IPS-18a (cell line): ENCODE results near the gene DISP3.
A peak's percentile ranks its signal among the peaks of the same experiment; 100 is the strongest.

Experiments
- H3K27ac ChIP-seq: one replicate; pipeline ENCODE4 v1.5.1; 2013; ENCODE audit warnings: low read length
- H3K27me3 ChIP-seq: one replicate; pipeline ENCODE4 v1.6.1; 2013; ENCODE audit warnings: mild to moderate bottlenecking, low read length; ENCODE audit not compliant: control insufficient read depth, insufficient read depth
- H3K36me3 ChIP-seq: one replicate; pipeline ENCODE4 v1.6.1; 2013; ENCODE audit warnings: low read depth, low read length; ENCODE audit not compliant: control insufficient read depth
- H3K4me1 ChIP-seq: one replicate; pipeline ENCODE4 v1.6.1; 2013; ENCODE audit warnings: low read depth, low read length; ENCODE audit not compliant: control insufficient read depth
- H3K4me3 ChIP-seq: one replicate; pipeline ENCODE4 v1.5.1; 2013; ENCODE audit warnings: low read length
- H3K9ac ChIP-seq: one replicate; pipeline ENCODE4 v1.6.1; 2013; ENCODE audit warnings: mild to moderate bottlenecking, low read length, moderate library complexity
- H3K9me3 ChIP-seq: one replicate; pipeline ENCODE4 v1.6.1; 2013; ENCODE audit warnings: low read depth, low read length; ENCODE audit not compliant: control insufficient read depth

DISP3 gene

DNA sequence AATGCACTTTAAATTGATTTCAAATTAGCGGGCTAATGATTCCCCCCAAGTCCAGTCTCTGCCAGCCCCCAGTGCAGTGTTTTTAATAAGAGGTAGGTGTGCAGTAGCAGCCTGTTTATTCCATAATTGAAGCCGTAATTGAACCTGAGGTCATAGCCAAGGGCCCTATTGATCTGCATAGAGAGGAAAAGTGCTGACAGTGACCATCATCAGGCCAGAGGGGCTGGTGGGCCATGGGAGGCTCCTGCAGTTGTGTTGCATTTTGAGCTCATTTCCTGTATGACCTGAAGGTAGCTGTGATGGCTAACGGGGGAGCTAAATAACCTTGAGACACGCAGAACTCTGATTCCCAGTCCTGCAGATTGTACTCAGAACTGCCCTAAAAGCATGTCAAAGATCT lies 67.5 kb downstream of the DISP3 start:
- Histone ChIP-seq H3K9me3 (no peaks in the 10 kb centered on the region), H3K27me3 (peaks cover 13% of the 10 kb centered on the region), H3K36me3 (no peaks in the 10 kb centered on the region), H3K9ac (no peak overlapping the region), H3K4me3 (no peak overlapping the region), H3K27ac (no peak overlapping the region), H3K4me1 (no peaks in the 10 kb centered on the region)

DNA sequence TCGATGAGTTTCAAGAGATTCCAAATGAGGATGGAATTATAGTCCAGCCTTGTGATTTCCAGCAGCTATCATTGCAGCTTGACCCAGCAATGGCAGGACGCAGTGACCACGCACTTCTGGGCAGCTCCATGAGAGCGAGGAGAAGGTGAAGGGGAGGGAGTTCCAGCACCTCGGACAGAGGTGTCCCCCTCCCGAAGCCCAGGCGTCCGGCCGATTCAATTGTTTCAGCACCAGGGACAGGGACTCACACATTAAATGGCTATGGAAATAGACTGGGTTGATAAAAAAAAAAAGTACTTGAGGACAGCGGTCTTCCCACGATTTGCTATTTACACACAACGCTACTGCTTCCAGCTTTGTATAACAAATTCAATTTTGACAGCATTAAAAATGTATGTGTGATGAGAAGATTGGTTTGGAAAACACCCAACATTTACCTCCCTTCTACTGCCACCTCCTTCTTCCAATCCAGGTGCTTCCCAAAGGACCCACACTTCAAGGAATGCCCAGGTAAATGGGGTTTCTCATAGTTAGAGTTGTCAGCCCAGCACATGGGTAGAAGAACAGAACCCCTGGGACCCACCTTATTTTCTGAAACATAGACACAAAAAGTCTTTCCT lies 71.8 kb downstream of the DISP3 start:
- Histone ChIP-seq H3K36me3 (no peaks in the 10 kb centered on the region), H3K4me1 (peaks cover 6% of the 10 kb centered on the region), H3K9me3 (no peaks in the 10 kb centered on the region), H3K4me3 (no peak overlapping the region), H3K27me3 (peaks cover 13% of the 10 kb centered on the region), H3K9ac (no peak overlapping the region), H3K27ac (no peak overlapping the region)

DNA sequence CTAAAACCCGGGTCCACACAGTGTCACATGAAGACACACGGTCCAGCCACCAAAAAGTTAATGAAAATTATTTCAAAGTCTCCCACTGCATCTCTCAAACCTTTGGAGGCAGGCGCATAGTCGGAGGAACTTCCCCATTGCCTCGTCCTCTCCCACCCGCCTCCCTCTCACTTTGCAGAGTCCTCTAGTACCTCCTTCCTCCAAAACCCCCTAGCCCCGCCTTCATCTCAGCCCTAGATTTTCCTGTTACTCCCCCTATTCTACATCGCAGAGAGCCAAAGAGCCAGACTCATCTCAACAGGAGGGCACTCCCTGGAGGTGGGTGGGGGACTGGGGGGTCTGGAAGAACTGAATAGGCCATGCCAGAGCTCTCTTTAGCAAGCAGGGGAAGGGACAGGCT lies 79.3 kb downstream of the DISP3 start:
- Histone ChIP-seq H3K4me1 (peaks cover 29% of the 10 kb centered on the region), H3K9me3 (no peaks in the 10 kb centered on the region), H3K27ac (no peak overlapping the region), H3K9ac (no peak overlapping the region), H3K36me3 (no peaks in the 10 kb centered on the region), H3K4me3 (no peak overlapping the region), H3K27me3 (peaks cover 4% of the 10 kb centered on the region)

DNA sequence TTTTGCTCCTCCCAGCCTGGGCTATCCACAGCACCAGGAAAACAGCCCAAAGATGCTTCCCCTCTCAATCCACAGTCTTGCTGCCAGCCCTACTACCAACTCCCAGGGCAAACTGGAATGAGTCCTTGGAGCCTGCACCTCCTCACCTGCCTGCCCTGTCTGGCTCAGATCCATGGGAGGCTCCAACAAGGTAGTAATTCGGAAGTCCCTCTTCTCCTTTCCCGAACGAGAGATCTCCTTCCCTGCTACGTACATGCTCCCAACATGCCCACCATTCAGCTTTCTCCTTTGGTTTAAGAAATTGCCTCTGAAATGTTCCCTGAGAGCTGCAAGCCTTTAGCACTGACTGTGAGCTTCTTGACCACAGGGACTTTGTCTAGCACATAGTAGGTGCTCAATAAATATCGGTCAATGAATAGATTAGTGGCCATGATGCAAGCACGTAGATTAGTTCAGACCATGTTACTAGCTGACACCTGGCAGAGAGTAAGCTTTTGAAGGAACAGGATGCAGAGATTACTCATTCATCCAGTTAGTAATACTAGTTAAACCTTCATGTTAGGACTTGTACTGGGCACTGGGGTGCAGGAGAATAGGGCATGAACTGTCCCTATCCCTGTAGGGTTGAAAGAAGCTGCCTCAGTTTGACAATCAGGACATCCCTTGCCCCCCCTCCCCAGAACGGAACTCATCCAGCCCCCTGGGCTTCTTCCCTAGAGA lies 80.1 kb downstream of the DISP3 start:
- H3K36me3 ChIP-seq, result no peaks in the 10 kb centered on the region
- peaks cover 36% of the 10 kb centered on the region for H3K4me1 ChIP-seq
- no peak overlapping the region for H3K9ac ChIP-seq
- peaks cover 4% of the 10 kb centered on the region for H3K27me3 ChIP-seq
- H3K4me3 ChIP-seq, result no peak overlapping the region
- no peak overlapping the region for H3K27ac ChIP-seq
- no peaks in the 10 kb centered on the region for H3K9me3 ChIP-seq

DNA sequence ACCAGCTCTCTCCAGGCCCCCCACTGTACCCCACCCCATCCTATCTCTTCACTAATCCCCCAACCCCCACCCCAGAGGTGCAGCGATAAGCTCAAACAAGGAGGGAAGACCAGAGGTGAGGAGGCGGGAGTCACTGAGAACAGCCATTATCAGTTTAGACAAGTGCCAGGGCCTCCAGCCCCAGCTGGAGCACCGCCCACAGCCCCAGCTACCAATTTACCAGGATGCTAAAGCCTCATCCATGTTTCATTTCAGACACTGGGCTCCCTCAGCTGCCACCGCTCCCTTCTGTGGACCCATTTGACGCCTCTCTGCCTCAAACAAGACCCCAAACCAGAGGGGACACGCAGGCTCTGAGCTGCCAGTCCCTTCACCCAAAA lies 80.6 kb downstream of the DISP3 start:
- no peak overlapping the region for H3K4me3 ChIP-seq
- H3K36me3 ChIP-seq, result no peaks in the 10 kb centered on the region
- H3K27me3 ChIP-seq, result peaks cover 4% of the 10 kb centered on the region
- no peak overlapping the region for H3K27ac ChIP-seq
- H3K9ac ChIP-seq, result no peak overlapping the region
- no peaks in the 10 kb centered on the region for H3K9me3 ChIP-seq
- H3K4me1 ChIP-seq, result peaks cover 38% of the 10 kb centered on the region

DNA sequence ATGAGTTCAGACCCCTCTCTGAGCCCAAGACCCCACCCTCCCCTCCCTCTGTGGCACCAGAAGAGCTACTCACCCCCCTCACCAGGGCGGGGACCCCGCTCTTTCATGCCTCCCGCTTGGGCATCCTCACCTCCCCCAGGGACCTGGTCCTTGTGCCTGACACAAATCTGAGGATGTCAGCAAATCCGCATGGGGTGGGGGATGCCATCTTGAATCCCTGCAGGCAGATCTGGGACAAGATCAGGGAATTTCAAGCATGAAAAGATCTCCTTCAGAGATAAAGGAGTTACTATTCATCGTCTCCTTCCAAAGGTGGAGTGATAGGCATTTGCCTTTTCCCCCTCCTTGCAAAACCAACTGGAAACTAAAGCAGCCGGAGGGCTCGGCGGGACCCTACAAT lies 81.1 kb downstream of the DISP3 start:
- H3K9ac ChIP-seq, result no peak overlapping the region
- no peak overlapping the region for H3K4me3 ChIP-seq
- no peak overlapping the region for H3K27ac ChIP-seq
- peaks cover 36% of the 10 kb centered on the region for H3K4me1 ChIP-seq
- H3K36me3 ChIP-seq, result no peaks in the 10 kb centered on the region
- no peaks in the 10 kb centered on the region for H3K9me3 ChIP-seq
- H3K27me3 ChIP-seq, result peaks cover 4% of the 10 kb centered on the region

DNA sequence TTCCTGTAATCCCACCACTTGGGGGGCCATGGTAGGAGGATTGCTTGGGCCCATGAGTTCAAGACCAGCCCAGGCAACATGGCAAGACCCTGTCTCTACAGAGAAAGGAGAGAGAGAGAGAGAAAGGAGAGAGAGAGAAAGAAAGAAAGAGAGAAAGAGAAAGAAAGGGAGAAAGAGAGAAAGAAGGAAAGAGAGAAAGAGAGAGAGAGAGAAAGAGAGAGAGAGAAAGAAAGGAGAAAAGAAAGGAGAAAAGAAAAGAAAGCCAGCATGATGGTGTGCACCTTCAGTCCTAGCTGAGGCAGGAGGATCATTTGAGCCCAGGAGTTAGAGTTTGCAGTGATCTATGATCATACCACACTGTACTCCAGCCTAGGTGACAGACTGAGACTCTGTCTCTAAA lies 82.8 kb downstream of the DISP3 start:
- Histone ChIP-seq H3K27ac (no peak overlapping the region), H3K36me3 (no peaks in the 10 kb centered on the region), H3K4me3 (no peak overlapping the region), H3K4me1 (peaks cover 36% of the 10 kb centered on the region), H3K27me3 (peaks cover 4% of the 10 kb centered on the region), H3K9ac (no peak overlapping the region), H3K9me3 (no peaks in the 10 kb centered on the region)

DNA sequence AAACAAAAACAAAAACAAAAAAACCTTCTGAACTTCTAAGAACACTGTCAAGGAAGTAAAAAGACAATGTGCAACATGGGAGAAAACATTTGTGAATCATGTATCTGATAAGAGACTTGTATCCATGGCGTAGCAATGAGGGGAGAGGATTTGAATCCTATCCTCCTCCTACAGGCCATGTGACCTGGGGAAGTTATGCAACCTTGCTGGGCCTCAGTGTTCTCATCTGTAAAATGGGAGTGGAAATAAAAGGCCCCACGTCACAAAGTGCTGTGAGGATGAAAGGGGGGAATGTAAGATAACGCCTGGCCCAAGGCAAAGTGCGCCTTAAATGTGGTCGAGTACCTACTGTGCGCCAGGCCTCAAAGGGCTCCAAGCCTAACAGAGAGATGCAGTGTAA lies 83.7 kb downstream of the DISP3 start:
- Histone ChIP-seq H3K4me1 (peaks cover 33% of the 10 kb centered on the region), H3K9ac (no peak overlapping the region), H3K27ac (no peak overlapping the region), H3K36me3 (no peaks in the 10 kb centered on the region), H3K9me3 (no peaks in the 10 kb centered on the region), H3K27me3 (peaks cover 4% of the 10 kb centered on the region), H3K4me3 (no peak overlapping the region)

DNA sequence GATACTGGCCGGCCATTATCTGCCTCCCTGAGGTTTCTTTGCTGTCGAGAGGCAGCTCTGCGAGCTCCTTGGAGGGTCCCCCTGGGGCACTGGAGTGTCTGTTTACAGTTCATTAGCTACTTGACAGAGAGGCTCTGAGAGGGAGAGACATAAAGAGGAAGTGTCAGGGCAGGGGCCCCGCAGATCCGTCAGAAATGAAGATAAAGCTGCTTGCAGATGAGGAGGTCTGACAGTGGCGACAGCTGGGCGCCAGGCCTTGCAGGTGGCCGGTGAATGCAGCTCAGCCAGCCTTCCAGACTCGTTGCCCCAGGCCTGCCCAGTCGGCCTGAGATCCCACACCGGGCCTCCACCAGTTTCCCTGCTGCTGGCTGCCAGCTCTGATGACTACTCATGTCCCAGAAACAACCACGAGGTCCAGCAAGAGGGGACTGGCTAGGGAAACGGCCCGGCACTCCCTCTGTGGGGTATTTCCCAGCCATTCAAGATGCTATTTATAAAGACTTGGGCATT lies 84.7 kb downstream of the DISP3 start:
- Histone ChIP-seq H3K9ac (no peak overlapping the region), H3K36me3 (no peaks in the 10 kb centered on the region), H3K4me3 (no peak overlapping the region), H3K27ac (no peak overlapping the region), H3K4me1 (peaks cover 24% of the 10 kb centered on the region), H3K9me3 (no peaks in the 10 kb centered on the region), H3K27me3 (no peaks in the 10 kb centered on the region)

DNA sequence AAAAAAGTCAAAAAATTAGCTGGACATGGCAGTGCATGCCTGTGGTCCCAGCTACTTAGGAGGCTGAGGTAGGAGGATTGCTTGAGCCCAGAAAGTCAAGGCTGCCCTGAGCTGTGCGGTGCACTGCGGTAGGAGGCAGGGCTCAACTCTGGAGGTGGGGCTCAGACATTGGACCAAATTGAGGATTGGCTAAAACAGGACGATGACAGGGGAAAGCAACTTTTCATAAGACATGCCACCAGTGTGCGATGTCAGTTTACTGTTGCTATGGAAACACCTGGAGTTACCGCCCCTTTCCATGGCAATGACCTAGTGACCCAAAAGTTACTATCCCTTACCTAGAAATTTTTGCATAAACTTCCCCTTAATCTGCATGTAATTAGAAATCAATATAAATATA lies 85.3 kb downstream of the DISP3 start:
- H3K4me1 ChIP-seq, result peaks cover 18% of the 10 kb centered on the region
- peak overlapping the region; percentile 2 for H3K27ac ChIP-seq
- no peak overlapping the region for H3K9ac ChIP-seq
- no peaks in the 10 kb centered on the region for H3K27me3 ChIP-seq
- no peak overlapping the region for H3K4me3 ChIP-seq
- H3K36me3 ChIP-seq, result no peaks in the 10 kb centered on the region
- H3K9me3 ChIP-seq, result no peaks in the 10 kb centered on the region

DNA sequence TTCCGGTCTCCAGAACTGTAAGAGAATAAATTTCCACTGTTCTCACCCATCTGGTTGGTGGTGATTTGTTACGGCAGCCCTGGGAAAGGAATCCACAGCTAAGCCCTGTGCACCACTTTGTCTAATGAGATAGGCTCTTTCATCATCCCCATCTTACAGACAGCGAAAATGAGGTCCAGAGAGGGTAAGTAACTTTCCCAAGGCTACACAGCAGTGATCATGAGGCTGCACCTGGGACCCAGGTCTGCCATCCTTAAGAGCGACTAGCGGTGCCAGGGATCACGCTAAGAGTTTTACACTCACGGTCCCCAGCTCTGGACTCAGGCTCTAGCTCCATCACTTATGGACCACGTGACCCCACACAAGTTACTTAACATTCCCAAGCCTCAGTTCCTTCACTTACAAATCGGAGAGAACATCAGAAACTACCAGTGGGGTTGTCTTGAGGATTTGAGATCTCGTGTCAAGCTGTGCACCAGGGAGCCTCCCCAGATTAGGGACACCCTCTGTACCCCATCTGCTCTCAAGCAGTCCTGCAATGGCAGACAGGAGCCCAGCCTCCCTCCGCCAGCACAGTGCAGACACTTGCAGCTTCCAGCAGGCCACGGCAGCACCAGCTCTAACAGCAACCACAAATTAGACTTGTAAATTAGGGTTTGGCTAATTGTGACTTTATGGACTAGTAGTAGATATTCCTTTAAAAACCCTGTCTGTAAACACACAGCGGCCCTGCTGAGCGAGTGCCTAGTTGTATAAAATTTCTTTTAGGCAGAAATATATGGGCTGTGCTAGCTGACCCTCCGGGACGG lies 87.3 kb downstream of the DISP3 start:
- H3K9me3 ChIP-seq, result no peaks in the 10 kb centered on the region
- H3K4me1 ChIP-seq, result peaks cover 18% of the 10 kb centered on the region
- no peaks in the 10 kb centered on the region for H3K27me3 ChIP-seq
- no peaks in the 10 kb centered on the region for H3K36me3 ChIP-seq
- no peak overlapping the region for H3K4me3 ChIP-seq
- no peak overlapping the region for H3K9ac ChIP-seq
- H3K27ac ChIP-seq, result no peak overlapping the region
